ENCODE results near the gene VHLL.
"Not testable (repeated sequence)": the region's sequence is repeated elsewhere in the genome, so short reads cannot be mapped to it uniquely, and the experiment has no call there.

Gene VHLL

GRCh38 chr1:156298852-156299357, at the start of gene VHLL:
VHLL (minus strand) TSS chr1:156299307; CDS start chr1:156299189, 118 bp downstream.
- FAIRE-seq, result no peak

GRCh38 chr1:156347331-156347730, 48.2 kb upstream of the VHLL start:
- no peak for FAIRE-seq

GRCh38 chr1:156346636-156347035, 47.5 kb upstream of the VHLL start:
- no peak for FAIRE-seq

- FAIRE-seq, result not testable (repeated sequence)
Observed at GRCh38 chr1:156346035-156346434, 46.9 kb upstream of the VHLL start.

- FAIRE-seq, result no peak
Observed at GRCh38 chr1:156344409-156344808, 45.3 kb upstream of the VHLL start.

GRCh38 chr1:156342166-156342955, 43.3 kb upstream of the VHLL start:
- no peak for FAIRE-seq

- FAIRE-seq, result peak; percentile 96
Observed at GRCh38 chr1:156338180-156338976, 39.3 kb upstream of the VHLL start, which contains the start of the genes CCT3 and TSACC. CCT3 (minus strand) TSS chr1:156338292; CDS start chr1:156338184, 108 bp downstream. TSACC (plus strand) TSS chr1:156338526; CDS start chr1:156339758, 1,232 bp downstream.

GRCh38 chr1:156337888-156338179, 38.7 kb upstream of the VHLL start:
- FAIRE-seq, result no peak

- no peak for FAIRE-seq
Observed at GRCh38 chr1:156337052-156337887, 38.2 kb upstream of the VHLL start.

- FAIRE-seq, result no peak
Observed at GRCh38 chr1:156336242-156336641, 37.1 kb upstream of the VHLL start.

- FAIRE-seq, result not testable (repeated sequence)
Observed at GRCh38 chr1:156323179-156323578, 24.1 kb upstream of the VHLL start.

- FAIRE-seq, result no peak
Observed at GRCh38 chr1:156320560-156320959, 21.5 kb upstream of the VHLL start.

GRCh38 chr1:156319664-156320063, 20.6 kb upstream of the VHLL start:
- FAIRE-seq, result peak; percentile 9

GRCh38 chr1:156316909-156317308, 17.8 kb upstream of the VHLL start:
- FAIRE-seq, result no peak

- no peak for FAIRE-seq
Observed at GRCh38 chr1:156310962-156311361, 11.9 kb upstream of the VHLL start.

GRCh38 chr1:156308078-156308477, 9.0 kb upstream of the VHLL start:
- FAIRE-seq, result no peak

- FAIRE-seq, result no peak
Observed at GRCh38 chr1:156305215-156305614, 6.1 kb upstream of the VHLL start.

GRCh38 chr1:156303241-156303640, 4.1 kb upstream of the VHLL start:
- FAIRE-seq, result no peak

GRCh38 chr1:156295391-156295947, 3.6 kb downstream of the VHLL start, which contains the start of gene GLMP:
GLMP (minus strand) TSS chr1:156295679; CDS start chr1:156295645, 34 bp downstream.
- peak; percentile 30 for FAIRE-seq

GRCh38 chr1:156293895-156294294, 5.2 kb downstream of the VHLL start:
- no peak for FAIRE-seq

GRCh38 chr1:156293098-156293434, 6.0 kb downstream of the VHLL start:
- no peak for FAIRE-seq

- no peak for FAIRE-seq
Observed at GRCh38 chr1:156291226-156292061, 7.7 kb downstream of the VHLL start.

All from A204.1 (cell line).